ENCODE measurements around the gene PCA3.
"Not testable (repeated sequence)": the region's sequence is repeated elsewhere in the genome, so short reads cannot be mapped to it uniquely, and the experiment has no call there.

- TF ChIP-seq CTCF (IDR thresholded peaks at IDR 0.05; ENCODE audit: low read depth, low read length, poor library complexity, severe bottlenecking); EZH2phosphoT487 (IDR thresholded peaks at IDR 0.05; ENCODE audit: borderline replicate concordance, low read length): not testable (repeated sequence)
Observed at GRCh38 chr9:76742890-76743289, 21.3 kb upstream of the PCA3 start.

All from DOHH2 (cell line).